ENCODE measurements around the gene FAM83G.
"Not testable (repeated sequence)": the region's sequence is repeated elsewhere in the genome, so short reads cannot be mapped to it uniquely, and the experiment has no call there.

Gene FAM83G

GRCh38 chr17:18954321-18954720 lies 50.2 kb downstream of the FAM83G start:
- no peak for DNase-seq (ENCODE audit: low read depth in 3 of 3)

DNA sequence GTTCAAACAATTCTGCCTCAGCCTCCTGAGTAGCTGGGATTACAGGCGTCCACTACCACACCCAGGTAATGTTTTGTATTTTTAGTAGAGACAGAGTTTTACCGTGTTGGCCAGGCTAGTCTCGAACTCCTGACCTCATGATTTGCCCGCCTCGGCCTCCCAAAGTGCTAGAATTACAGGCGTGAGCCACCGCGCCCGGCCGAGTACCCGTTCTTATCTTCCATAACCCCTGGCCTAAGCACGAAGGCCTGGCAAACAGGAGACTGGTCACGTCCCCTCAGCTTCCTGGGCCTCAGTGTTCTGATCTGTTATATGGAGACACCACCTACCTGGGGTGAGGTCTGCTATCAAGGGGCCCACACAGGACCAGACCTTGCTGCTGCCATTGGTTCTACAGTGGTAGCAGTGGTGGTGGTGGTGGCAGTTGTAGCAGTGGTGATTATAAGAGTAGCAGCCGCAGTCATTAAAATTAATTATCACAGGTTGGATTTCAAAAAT lies 51.3 kb downstream of the FAM83G start:
- no peak for DNase-seq (ENCODE audit: low read depth in 3 of 3)

DNA sequence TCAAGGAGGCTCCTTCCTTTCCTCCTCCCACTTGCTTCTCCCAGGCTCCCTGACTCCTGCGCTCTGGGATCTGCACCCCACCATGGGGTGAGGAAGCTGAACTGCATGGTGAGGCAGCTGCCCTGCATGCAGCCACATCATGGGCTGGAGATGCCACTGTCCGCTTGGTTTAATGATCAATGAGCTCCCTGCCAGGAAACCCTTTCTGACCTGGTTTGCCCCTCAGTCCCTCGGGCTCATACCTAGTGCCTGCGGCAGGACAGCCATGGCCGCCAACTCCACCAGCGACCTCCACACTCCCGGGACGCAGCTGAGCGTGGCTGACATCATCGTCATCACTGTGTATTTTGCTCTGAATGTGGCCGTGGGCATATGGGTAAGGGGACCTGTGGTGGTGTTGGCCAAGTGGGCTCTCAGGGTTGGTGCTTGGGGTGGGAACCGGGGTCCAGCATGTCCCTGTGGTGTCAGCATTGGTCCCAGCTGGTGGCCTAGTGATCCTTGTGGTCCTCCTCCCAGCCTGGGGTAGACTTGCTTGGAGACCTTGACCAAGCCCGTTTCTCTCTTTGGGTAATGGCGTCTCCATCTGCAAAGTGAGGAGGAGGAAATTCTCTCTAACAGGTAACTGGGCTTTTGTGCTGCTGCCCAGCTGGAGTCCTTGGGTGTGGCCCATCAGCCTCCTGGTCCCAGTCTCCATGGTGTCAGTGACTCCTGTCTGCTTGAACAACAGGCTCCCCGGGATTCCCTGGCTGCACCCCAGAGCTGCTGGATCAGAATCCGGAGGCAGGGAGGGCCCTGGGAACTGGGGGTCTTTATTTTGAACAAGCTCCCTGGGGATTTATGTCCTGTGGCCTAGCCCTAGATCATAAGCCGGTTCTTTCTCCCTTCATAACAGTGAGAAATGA lies 52.4 kb downstream of the FAM83G start, which contains the start of gene SLC5A10:
Gene SLC5A10, plus strand, starts transcription at position 225 of the 902 bp plus-strand sequence. Its CDS starts 41 bp downstream, at position 266.
- no peak for DNase-seq (ENCODE audit: low read depth in 3 of 3)

- no peak for DNase-seq (ENCODE audit: low read depth in 3 of 3)
Observed at GRCh38 chr17:18950944-18951905, 53.3 kb downstream of the FAM83G start.

DNA sequence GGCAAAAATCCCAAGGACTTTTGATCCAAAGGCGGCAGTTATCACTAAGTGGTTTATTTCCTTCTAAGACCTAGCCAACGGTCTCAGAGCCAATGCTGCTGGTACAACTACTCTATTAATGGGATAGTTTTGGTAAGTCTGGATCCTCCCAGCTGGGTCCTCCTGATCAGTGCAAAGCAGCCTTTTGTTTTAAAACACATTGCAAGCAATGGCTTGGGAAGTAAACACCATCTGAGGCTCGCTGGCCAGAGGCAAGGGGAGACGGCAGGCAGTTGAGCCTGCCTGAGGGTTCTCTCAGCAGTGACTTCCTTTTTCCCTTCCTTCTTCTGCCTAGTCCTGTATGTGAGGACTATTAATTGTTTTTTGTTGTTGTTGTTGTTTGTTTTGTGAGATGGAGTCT lies 54.2 kb downstream of the FAM83G start:
- DNase-seq (ENCODE audit: low read depth in 3 of 3), result no peak

- DNase-seq (ENCODE audit: low read depth in 3 of 3), result no peak
Observed at GRCh38 chr17:18949566-18949965, 55.0 kb downstream of the FAM83G start.

- DNase-seq (ENCODE audit: low read depth in 3 of 3), result no peak
Observed at GRCh38 chr17:18948476-18949006, 56.0 kb downstream of the FAM83G start.

GRCh38 chr17:18947866-18948265 lies 56.7 kb downstream of the FAM83G start:
- DNase-seq (ENCODE audit: low read depth in 3 of 3), result no peak

DNA sequence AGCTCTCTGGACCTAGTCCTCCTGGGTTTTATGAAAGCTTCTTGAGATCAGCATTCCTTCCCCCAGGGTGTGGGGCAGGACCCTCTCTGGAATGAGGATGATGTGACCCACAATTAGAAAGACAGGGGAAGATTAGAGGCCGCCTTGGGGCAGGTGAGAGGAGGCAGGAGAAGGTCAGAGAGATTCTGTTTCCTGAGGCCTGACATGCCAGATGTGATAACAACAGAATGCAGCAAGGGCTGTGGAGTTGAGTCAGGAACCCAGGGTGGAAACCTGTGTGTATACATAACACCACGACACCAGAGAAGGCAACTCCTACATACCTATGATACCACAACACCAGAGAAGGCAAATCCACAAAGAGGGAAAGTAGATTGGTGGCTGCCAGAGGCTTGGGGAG lies 58.0 kb downstream of the FAM83G start:
- no peak for DNase-seq (ENCODE audit: low read depth in 3 of 3)

GRCh38 chr17:18944646-18945045 lies 59.9 kb downstream of the FAM83G start:
- DNase-seq (ENCODE audit: low read depth in 3 of 3), result no peak

- no peak for DNase-seq (ENCODE audit: low read depth in 3 of 3)
Observed at GRCh38 chr17:18938692-18939023, 65.9 kb downstream of the FAM83G start.

DNA sequence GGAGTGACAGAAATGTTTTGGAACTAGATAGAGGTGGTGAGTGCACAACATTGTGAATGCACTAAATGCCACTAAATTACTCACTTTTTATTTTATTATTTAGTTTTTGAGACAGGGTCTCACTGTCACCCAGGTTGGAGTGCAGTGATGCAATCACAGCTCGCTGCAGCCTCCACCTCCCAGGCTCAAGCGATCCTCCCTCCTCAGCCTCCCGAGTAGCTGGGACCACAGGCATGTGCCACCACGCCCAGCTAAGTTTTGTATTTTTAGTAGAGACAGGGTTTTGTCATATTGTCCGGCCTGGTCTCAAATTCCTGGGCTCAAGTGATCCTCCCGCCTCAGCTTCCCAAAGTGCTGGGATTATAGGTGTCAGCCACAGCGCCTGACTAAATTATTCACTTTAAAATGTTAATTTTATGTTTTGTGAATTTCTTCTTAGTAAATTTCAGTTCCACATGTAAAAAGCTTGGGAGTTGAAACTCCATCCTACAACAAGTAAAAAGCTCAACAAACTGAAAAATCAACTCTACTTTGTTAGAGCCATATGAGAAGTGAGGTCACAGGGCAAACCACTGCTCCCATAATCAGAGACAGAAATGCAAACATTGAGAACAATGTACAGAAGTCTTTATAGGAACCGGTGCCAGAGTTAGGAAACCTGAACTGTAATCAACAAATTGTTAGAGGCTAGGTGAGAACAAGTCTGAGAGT lies 66.4 kb downstream of the FAM83G start:
- no peak for DNase-seq (ENCODE audit: low read depth in 3 of 3)

GRCh38 chr17:18933102-18934058 lies 71.2 kb downstream of the FAM83G start:
- no peak for DNase-seq (ENCODE audit: low read depth in 3 of 3)

DNA sequence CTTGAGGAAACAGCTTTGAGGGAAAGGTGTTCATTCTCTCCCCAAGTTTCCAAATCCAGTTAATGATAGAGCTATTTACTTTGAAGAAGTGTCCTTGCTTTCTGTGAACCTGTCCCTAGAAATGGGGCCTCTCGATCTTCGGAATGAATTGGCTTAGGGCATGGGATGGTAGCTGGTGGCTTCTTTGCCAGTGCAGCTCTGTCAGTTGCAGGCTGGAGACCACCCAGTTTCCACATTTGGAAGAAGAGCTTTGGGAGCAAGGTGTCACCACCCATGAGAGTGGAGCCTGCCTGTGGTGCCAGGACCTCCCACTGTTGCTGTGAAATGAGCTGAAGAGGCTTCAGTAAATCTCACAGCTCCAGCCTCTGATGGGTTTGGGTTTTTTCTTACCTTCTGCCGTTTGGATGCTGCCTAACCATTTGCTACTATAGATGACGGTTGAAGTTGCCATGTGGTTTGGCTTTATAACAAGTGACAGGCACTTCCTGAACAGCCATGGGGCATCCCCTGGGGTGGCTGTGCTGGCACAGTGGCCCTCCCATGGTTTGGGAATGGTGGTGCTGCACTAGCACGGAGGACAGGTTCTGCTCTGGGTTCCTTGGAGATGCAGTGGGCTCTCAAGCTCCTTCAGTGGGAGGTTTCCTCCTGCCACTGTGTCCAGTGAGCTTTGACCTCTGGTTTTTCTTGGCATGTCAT lies 72.1 kb downstream of the FAM83G start:
- DNase-seq (ENCODE audit: low read depth in 3 of 3), result no peak

- DNase-seq (ENCODE audit: low read depth in 3 of 3), result no peak
Observed at GRCh38 chr17:18928628-18929125, 75.9 kb downstream of the FAM83G start.

GRCh38 chr17:18925187-18925586 lies 79.4 kb downstream of the FAM83G start:
- no peak for DNase-seq (ENCODE audit: low read depth in 3 of 3)

DNA sequence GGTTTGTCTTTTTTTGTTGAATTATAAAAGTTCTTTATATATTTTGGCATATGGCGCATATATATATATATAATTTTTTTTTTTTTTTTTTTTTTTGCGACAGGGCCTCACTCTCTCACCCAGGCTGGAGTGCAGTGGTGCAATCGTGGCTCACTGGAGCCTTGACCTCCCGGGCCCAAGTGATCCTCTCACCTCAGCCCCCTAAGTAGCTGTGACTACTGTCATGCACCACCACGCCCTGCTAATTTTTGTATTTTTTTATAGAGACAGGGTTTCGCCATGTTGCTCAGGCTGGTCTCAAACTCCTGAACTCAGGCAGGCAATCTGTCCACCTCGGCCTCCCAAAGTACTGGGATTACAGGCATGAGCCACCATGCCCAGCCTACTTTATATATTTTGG lies 82.0 kb downstream of the FAM83G start:
- not testable (repeated sequence) for DNase-seq (ENCODE audit: low read depth in 3 of 3)

GRCh38 chr17:18921912-18922451 lies 82.6 kb downstream of the FAM83G start:
- no peak for DNase-seq (ENCODE audit: low read depth in 3 of 3)

DNA sequence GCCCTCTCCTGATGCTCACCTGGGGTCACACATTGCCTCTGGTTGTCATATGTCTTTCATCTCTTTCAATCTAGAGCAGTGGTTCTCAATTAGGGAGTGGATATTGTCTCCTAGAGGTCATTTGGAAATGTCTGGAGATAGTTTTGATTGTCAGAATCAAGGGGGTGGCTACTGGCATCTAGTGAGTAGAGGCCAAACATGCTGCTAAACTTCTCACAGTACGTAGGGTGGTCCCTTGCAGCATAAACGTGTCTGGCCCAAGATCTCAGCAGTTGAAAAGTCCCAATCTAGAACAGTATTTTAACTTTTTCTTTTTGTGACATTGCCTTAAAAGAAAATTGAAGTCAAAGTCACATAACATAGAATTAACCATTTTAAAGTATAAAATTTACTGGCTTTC lies 83.1 kb downstream of the FAM83G start:
- no peak for DNase-seq (ENCODE audit: low read depth in 3 of 3)
